ENCODE measurements around the gene C1orf122. TPM values are rescaled to one million over a fixed set of nuclear protein-coding genes. Genes with fewer than 3 reads are reported as not detected.

The C1orf122 gene
- total and polyA plus RNA-seq, 2 of the 13 experiments (the other 11 are each of a cell fraction or from before 2014, with no cell fraction given): 18.7 to 40.6 TPM

- TF ChIP-seq ZBTB25 (CRISPR knock-in tag; IDR thresholded peaks at IDR 0.05) (no peak), FOSL1 (CRISPR knock-in tag; IDR thresholded peaks at IDR 0.05; ENCODE audit: borderline replicate concordance) (no peak), ZC3H13 (CRISPR knock-in tag; IDR thresholded peaks at IDR 0.05) (peak; percentile 79), NFE2L1 (CRISPR knock-in tag; IDR thresholded peaks at IDR 0.05; ENCODE audit: borderline replicate concordance) (no peak), ZBTB3 (CRISPR knock-in tag; IDR thresholded peaks at IDR 0.05; ENCODE audit: borderline replicate concordance, low read depth) (no peak), ZNF34 (CRISPR knock-in tag; IDR thresholded peaks at IDR 0.05; ENCODE audit: borderline replicate concordance) (no peak), KLF13 (CRISPR knock-in tag; IDR thresholded peaks at IDR 0.05) (no peak), HOXD1 (CRISPR knock-in tag; IDR thresholded peaks at IDR 0.05) (0 out of 2 replicates have a peak, but pooled peaks have one; percentile 30), ZNF83 (CRISPR knock-in tag; IDR thresholded peaks at IDR 0.05; ENCODE audit: borderline replicate concordance) (peak; percentile 78; the same call in 1 of the 2 replicates), SMYD3 (CRISPR knock-in tag; IDR thresholded peaks at IDR 0.05) (no peak), ZNF800 (CRISPR knock-in tag; IDR thresholded peaks at IDR 0.05) (peak; percentile 53; the same call in 1 of the 2 replicates), SAFB2 (CRISPR knock-in tag; IDR thresholded peaks at IDR 0.05; ENCODE audit: borderline replicate concordance, low read depth) (0 out of 2 replicates have a peak, but pooled peaks have one; percentile 32), BCL3 (CRISPR knock-in tag; IDR thresholded peaks at IDR 0.05) (peak; percentile 72; the same call in 1 of the 2 replicates), FOXA3 (CRISPR knock-in tag; IDR thresholded peaks at IDR 0.05) (no peak), ZBTB14 (CRISPR knock-in tag; IDR thresholded peaks at IDR 0.05) (peak; percentile 54), FOXK2 (IDR thresholded peaks at IDR 0.05) (no peak), GMEB2 (CRISPR knock-in tag; IDR thresholded peaks at IDR 0.05; ENCODE audit: low read depth) (no peak), ZNF766 (CRISPR knock-in tag; IDR thresholded peaks at IDR 0.05; ENCODE audit: borderline replicate concordance) (0 out of 2 replicates have a peak, but pooled peaks have one; percentile 33), RBAK (CRISPR knock-in tag; IDR thresholded peaks at IDR 0.05) (no peak), ZFP37 (CRISPR knock-in tag; IDR thresholded peaks at IDR 0.05; ENCODE audit: borderline replicate concordance) (no peak), ZBTB2 (CRISPR knock-in tag; IDR thresholded peaks at IDR 0.05; ENCODE audit: low read depth) (peak; percentile 82)
These were observed 13.7 kb upstream of the C1orf122 start, which contains the start of gene MANEAL (continued) for GRCh38 chr1:37793773-37794371.
